GM12878 (cell line): ENCODE measurements around the gene PRRT3. TPM values are rescaled to one million over a fixed set of nuclear protein-coding genes. Genes with fewer than 3 reads are reported as not detected.

Experiments
- ATAC-seq: fragments of 200-7000 bp; cut with Tn5 transposase; 3 replicates; pipeline ENCODE4 v1.9.1; 2020; ENCODE audit warnings: mild to moderate bottlenecking, moderate library complexity
- BruUV-seq: library from RNA; stranded (reverse); fragments of 400-500 nt; replicated peaks from 2 replicates; lab custom pipeline; 2021; lab: Mats Ljungman, UMichigan
- CTCF ChIA-PET: fragments of 300-600 bp; sonication (Branson Sonifier 250); formaldehyde crosslinking; extraction: SDS; loops from one replicate; lab custom pipeline; 2021; ENCODE audit warnings: inconsistent platforms; lab: Yijun Ruan, JAX
- POLR2A ChIA-PET: fragments of 350-600 bp; formaldehyde crosslinking; extraction: SDS; loops from one replicate; lab custom pipeline; 2021; ENCODE audit warnings: inconsistent platforms; lab: Charles Lee
- RAD21 ChIA-PET: fragments of 300-600 bp; sonication (Branson Sonifier 250); formaldehyde crosslinking; loops from one replicate; lab custom pipeline; 2023; ENCODE audit warnings: antibody characterized with exemption; ENCODE audit not compliant: unreplicated experiment; lab: Charles Lee
- SMC1A ChIA-PET: fragments of 300-600 bp; sonication (Branson Sonifier 250); formaldehyde crosslinking; loops from one replicate; lab custom pipeline; 2023; ENCODE audit not compliant: unreplicated experiment, uncharacterized antibody; lab: Charles Lee
- DNase-seq: peaks from one replicate; pipeline ENCODE4 v3.0.0-alpha.2; 2011; ENCODE audit warnings: low read depth, low spot score
- FAIRE-seq: peaks from 3 replicates; lab custom pipeline; 2011; peaks lifted over from hg19 to GRCh38; lab: Jason Lieb, UNC
- H2AFZ ChIP-seq: 2 replicates; pipeline ENCODE4 v1.6.0; 2011; ENCODE audit warnings: low read depth, low read length, control low read depth; ENCODE audit not compliant: control insufficient read depth
- H3K27ac ChIP-seq: 2 replicates; pipeline ENCODE4 v1.5.1; 2011; ENCODE audit warnings: control low read depth; ENCODE audit not compliant: control insufficient read depth, insufficient read depth
- H3K27me3 ChIP-seq, 2 experiments: replicated peaks in 1 of 2; 2 replicates each; pipeline versions ENCODE4 v1.6.0 to v1.6.1; 2011; ENCODE audit warnings: low read length in 1 of 2; ENCODE audit not compliant: control insufficient read depth in 2 of 2, insufficient read depth in 2 of 2
- H3K36me3 ChIP-seq, 2 experiments: 2 replicates each; pipeline ENCODE4 v1.5.1; 2011; ENCODE audit warnings: low read length in 1 of 2; ENCODE audit not compliant: control insufficient read depth in 2 of 2, insufficient read depth in 2 of 2
- H3K4me1 ChIP-seq: 2 replicates; pipeline ENCODE4 v1.6.1; 2011; ENCODE audit warnings: mild to moderate bottlenecking, low read length, moderate library complexity, mixed read lengths; ENCODE audit not compliant: control insufficient read depth, insufficient read depth
- H3K4me2 ChIP-seq: 2 replicates; pipeline ENCODE4 v1.6.0; 2011; ENCODE audit warnings: control low read depth; ENCODE audit not compliant: control insufficient read depth, insufficient read depth
- H3K4me3 ChIP-seq: fragments of 200-600 bp; sonication (generic); 2 replicates; pipeline ENCODE4 v1.5.1; 2016
- H3K79me2 ChIP-seq: 2 replicates; pipeline ENCODE4 v1.6.0; 2011; ENCODE audit warnings: low read length; ENCODE audit not compliant: control insufficient read depth, insufficient read depth
- H3K9ac ChIP-seq: 2 replicates; pipeline ENCODE4 v1.8.0; 2011; ENCODE audit warnings: low read length, control low read depth, mixed read lengths; ENCODE audit not compliant: control insufficient read depth, insufficient read depth
- H3K9me3 ChIP-seq: replicated peaks from 3 replicates; pipeline ENCODE4 v1.5.1; 2011; ENCODE audit warnings: mild to moderate bottlenecking, low read length; ENCODE audit not compliant: control insufficient read depth, insufficient read depth
- H4K20me1 ChIP-seq: 2 replicates; pipeline ENCODE4 v1.6.0; 2011; ENCODE audit not compliant: control insufficient read depth, insufficient read depth
- CEBPB ChIP-seq, 2 experiments: fragments of 150-350 bp in 1 of 2; IDR thresholded peaks; 2 replicates each; pipeline ENCODE4 v1.6.1; 2012 to 2014; ENCODE audit warnings: low read depth in 2 of 2, low read length in 2 of 2, borderline replicate concordance in 1 of 2, inconsistent platforms in 1 of 2
- IRF5 ChIP-seq: fragments of 450-650 bp; IDR thresholded peaks from 2 replicates; pipeline ENCODE4 v1.6.1; 2017; ENCODE audit warnings: borderline replicate concordance
- MYB ChIP-seq: fragments of 150-350 bp; IDR thresholded peaks from 2 replicates; pipeline ENCODE4 v1.6.1; 2014; ENCODE audit warnings: mild to moderate bottlenecking, low read depth, low read length, borderline replicate concordance
- NFYA ChIP-seq: IDR thresholded peaks from 2 replicates; pipeline ENCODE4 v1.6.1; 2011; ENCODE audit warnings: low read depth, mild to moderate bottlenecking, low read length, improper control_type of control experiment, borderline replicate concordance
- NRF1 ChIP-seq: conservative IDR thresholded peaks from 2 replicates; pipeline ENCODE4 v1.6.1; 2011; ENCODE audit warnings: mild to moderate bottlenecking, low read depth, low read length, improper control_type of control experiment
- SRF ChIP-seq, 2 experiments: IDR thresholded peaks; 2 replicates each; pipeline ENCODE4 v1.6.1; 2011; ENCODE audit warnings: low read depth in 2 of 2, low read length in 2 of 2, mild to moderate bottlenecking in 1 of 2, moderate library complexity in 1 of 2
- YY1 ChIP-seq: IDR thresholded peaks from 2 replicates; pipeline ENCODE4 v1.6.1; 2011; ENCODE audit warnings: low read depth, mild to moderate bottlenecking, low read length
- ZNF384 ChIP-seq: IDR thresholded peaks from 2 replicates; pipeline ENCODE4 v1.6.1; 2012; ENCODE audit warnings: low read depth, mild to moderate bottlenecking, low read length, improper control_type of control experiment, borderline replicate concordance
- WGBS: methylation state at CpG from one replicate; pipeline ENCODE4 v1.1.6; 2016; ENCODE audit warnings: low lambda C conversion rate; ENCODE audit not compliant: insufficient replicate concordance, insufficient coverage; ENCODE audit errors: missing lambda C conversion rate; 5-methylcytosine and 5-hydroxymethylcytosine counted together
- in situ Hi-C: fragments of 300-500 bp; cut with MboI; formaldehyde crosslinking; loops from 9 replicates; pipeline ENCODE4 v1.14.3; 2018; ENCODE audit warnings: mixed read lengths
- intact Hi-C: fragments of 100-400 bp; cut with micrococcal nuclease; formaldehyde crosslinking; loops from one replicate; pipeline ENCODE4 v1.14.2; 2022; ENCODE audit not compliant: unreplicated experiment
- polyA plus RNA-seq, 11 experiments: library from polyadenylated mRNA; depleted of rRNA in 4 of 11; unstranded in 6 of 11; stranded (reverse) in 5 of 11; fragments of >200 nt; fragmentation: Nextera tagmentation in 4 of 11; fragmentation: Illumina TruSeq in 1 of 11; extraction: Ambion mirVana in 4 of 11; extraction: Trizol in 1 of 11; gene quantifications; 1 replicate in 1 of 11; 2 replicates in 10 of 11; pipeline versions ENCODE4 v1.2.1 to v1.2.3, GENCODE V29; 2011 to 2016; ENCODE audit warnings: inconsistent platforms in 2 of 11, missing spikeins in 2 of 11, low read depth in 1 of 11
- total RNA-seq, 4 experiments: library from RNA; depleted of rRNA in 3 of 4; stranded (reverse); fragments of >200 nt in 3 of 4; fragmentation: Illumina TruSeq in 1 of 4; extraction: Trizol in 1 of 4; gene quantifications; 2 replicates each; pipeline versions ENCODE4 v1.2.1 to v1.2.3, GENCODE V29; 2013 to 2021
- TF ChIP-seq, protein P1 (sequence below): IDR thresholded peaks from 2 replicates; pipeline ENCODE4 v1.6.1; 2012; ENCODE audit warnings: improper control_type of control experiment, low read depth, low read length; ENCODE audit not compliant: insufficient replicate concordance

Gene PRRT3
- total and polyA plus RNA-seq, 10 of the 15 experiments (the other 5 are each of a cell fraction or from before 2014, with no cell fraction given): 0.53 to 18.0 (median 7.1) TPM

DNA sequence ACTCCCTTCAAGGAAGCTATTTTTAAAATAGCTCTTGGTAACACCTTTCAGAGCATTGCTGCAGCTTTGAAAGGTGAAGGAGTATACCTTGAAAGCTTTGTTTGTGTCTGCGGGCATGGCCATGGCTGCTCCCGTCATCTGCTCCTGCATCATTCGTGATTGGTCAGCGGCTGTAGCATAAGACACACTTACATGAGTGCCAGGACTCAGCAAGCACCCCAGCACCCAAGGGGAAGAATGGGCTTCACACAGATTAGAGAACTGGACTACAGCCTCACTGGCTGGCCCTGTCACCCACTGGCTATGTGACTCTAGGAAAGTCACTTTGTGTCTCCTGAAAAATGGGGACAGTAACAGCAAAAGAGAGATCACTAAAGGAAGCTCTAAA, 17.4 kb upstream of the PRRT3 start:
- POLR2A ChIA-PET: no interaction called here
- Histone ChIP-seq H3K4me3 (no peak overlapping the region), H3K79me2 (no peaks in the 10 kb centered on the region), H3K36me3 (peaks cover 2 to 20% of the 10 kb centered on the region in 2 experiments), H2AFZ (no peak overlapping the region)
- CTCF ChIA-PET: no interaction called here
- no peak for DNase-seq
- TF ChIP-seq, protein P1, sequence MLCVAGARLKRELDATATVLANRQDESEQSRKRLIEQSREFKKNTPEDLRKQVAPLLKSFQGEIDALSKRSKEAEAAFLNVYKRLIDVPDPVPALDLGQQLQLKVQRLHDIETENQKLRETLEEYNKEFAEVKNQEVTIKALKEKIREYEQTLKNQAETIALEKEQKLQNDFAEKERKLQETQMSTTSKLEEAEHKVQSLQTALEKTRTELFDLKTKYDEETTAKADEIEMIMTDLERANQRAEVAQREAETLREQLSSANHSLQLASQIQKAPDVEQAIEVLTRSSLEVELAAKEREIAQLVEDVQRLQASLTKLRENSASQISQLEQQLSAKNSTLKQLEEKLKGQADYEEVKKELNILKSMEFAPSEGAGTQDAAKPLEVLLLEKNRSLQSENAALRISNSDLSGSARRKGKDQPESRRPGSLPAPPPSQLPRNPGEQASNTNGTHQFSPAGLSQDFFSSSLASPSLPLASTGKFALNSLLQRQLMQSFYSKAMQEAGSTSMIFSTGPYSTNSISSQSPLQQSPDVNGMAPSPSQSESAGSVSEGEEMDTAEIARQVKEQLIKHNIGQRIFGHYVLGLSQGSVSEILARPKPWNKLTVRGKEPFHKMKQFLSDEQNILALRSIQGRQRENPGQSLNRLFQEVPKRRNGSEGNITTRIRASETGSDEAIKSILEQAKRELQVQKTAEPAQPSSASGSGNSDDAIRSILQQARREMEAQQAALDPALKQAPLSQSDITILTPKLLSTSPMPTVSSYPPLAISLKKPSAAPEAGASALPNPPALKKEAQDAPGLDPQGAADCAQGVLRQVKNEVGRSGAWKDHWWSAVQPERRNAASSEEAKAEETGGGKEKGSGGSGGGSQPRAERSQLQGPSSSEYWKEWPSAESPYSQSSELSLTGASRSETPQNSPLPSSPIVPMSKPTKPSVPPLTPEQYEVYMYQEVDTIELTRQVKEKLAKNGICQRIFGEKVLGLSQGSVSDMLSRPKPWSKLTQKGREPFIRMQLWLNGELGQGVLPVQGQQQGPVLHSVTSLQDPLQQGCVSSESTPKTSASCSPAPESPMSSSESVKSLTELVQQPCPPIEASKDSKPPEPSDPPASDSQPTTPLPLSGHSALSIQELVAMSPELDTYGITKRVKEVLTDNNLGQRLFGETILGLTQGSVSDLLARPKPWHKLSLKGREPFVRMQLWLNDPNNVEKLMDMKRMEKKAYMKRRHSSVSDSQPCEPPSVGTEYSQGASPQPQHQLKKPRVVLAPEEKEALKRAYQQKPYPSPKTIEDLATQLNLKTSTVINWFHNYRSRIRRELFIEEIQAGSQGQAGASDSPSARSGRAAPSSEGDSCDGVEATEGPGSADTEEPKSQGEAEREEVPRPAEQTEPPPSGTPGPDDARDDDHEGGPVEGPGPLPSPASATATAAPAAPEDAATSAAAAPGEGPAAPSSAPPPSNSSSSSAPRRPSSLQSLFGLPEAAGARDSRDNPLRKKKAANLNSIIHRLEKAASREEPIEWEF: no peak
- TF ChIP-seq CEBPB (IDR thresholded peaks at IDR 0.05; ENCODE audit: borderline replicate concordance in 1 of 2, low read depth in 2 of 2, low read length in 2 of 2) (no peak), YY1 (no peak), NRF1 (no peak), MYB (no peak), SRF (IDR thresholded peaks at IDR 0.05; ENCODE audit: low read depth in 2 of 2, low read length in 2 of 2) (no peak), IRF5 (no peak), ZNF384 (no peak), NFYA (no peak)
- TF ChIP-seq, all 136 proteins: peak for 0
- H3K27me3 ChIP-seq: no peaks in the 10 kb centered on the region
- no peak overlapping the region for H3K9ac ChIP-seq
- SMC1A ChIA-PET: no interaction called here
- no peaks in the 10 kb centered on the region for H4K20me1 ChIP-seq
- RAD21 ChIA-PET: interaction anchor here (0.5 kb wide), 1 partner anchor 16 kb away, joined by 5 read pairs; no protein-coding TSS in a partner anchor
- no peaks in the 10 kb centered on the region for H3K4me1 ChIP-seq
- no peaks in the 10 kb centered on the region for H3K9me3 ChIP-seq
- H3K27ac ChIP-seq: no peak overlapping the region
- ATAC-seq: no peak
- no TSS peak for BruUV-seq
- no peak overlapping the region for H3K4me2 ChIP-seq
- in situ Hi-C loops (no loop called here), intact Hi-C loops (no loop called here)
- no peak for FAIRE-seq
- 100% methylated on average over 4 of the region's 4 CpGs for WGBS
